Nephron progenitor cell (in vitro differentiated cells): ENCODE measurements around the gene KCNIP1.
"Not testable (repeated sequence)": the region's sequence is repeated elsewhere in the genome, so short reads cannot be mapped to it uniquely, and the experiment has no call there.

Experiments
- DNase-seq: peaks from one replicate; pipeline ENCODE4 v3.0.0; 2021
- H3K27ac Mint-ChIP-seq: 2 replicates; pipeline ENCODE4 v1.8.0; 2021; ENCODE audit warnings: mild to moderate bottlenecking, moderate library complexity, mixed read lengths
- H3K27me3 Mint-ChIP-seq: 2 replicates; pipeline ENCODE4 v1.8.0; 2021; ENCODE audit warnings: mild to moderate bottlenecking, low read depth, mixed read lengths; ENCODE audit not compliant: poor library complexity
- H3K36me3 Mint-ChIP-seq: 2 replicates; pipeline ENCODE4 v1.8.0; 2021; ENCODE audit warnings: low read depth, mixed read lengths
- H3K4me1 Mint-ChIP-seq: 2 replicates; pipeline ENCODE4 v1.8.0; 2021; ENCODE audit warnings: mixed read lengths
- H3K4me3 Mint-ChIP-seq: 2 replicates; pipeline ENCODE4 v1.8.0; 2021; ENCODE audit warnings: mild to moderate bottlenecking, moderate library complexity, mixed read lengths
- H3K9me3 Mint-ChIP-seq: 2 replicates; pipeline ENCODE4 v1.8.0; 2021; ENCODE audit warnings: mild to moderate bottlenecking, moderate library complexity, mixed read lengths
- TF ChIP-seq, protein P1 (sequence below): fragments of 200-600 bp; sonication (generic); IDR thresholded peaks from 2 replicates; pipeline ENCODE4 v1.5.0; 2021; ENCODE audit warnings: antibody characterized with exemption

KCNIP1 gene

DNA sequence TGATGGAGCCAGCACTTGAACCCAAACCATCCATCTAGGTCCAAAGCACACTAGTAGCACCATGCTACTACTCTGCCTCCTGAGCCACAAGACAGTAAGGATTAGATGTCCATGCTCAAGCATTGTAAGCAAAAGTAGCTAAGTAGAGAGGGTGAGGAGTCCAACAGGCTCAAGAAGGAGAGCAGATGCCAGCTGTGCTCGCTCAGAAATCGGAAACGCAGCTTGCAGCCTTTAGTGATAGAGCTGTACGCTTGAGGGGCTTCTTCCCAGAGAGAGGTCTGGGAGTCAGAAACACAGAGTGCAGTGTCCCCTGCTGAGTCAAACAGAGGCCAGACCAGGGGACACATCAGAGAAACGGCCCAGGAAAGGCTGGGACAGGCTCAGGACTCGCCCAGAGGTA is 247.0 kb downstream of the KCNIP1 start:
- TF ChIP-seq, protein P1, sequence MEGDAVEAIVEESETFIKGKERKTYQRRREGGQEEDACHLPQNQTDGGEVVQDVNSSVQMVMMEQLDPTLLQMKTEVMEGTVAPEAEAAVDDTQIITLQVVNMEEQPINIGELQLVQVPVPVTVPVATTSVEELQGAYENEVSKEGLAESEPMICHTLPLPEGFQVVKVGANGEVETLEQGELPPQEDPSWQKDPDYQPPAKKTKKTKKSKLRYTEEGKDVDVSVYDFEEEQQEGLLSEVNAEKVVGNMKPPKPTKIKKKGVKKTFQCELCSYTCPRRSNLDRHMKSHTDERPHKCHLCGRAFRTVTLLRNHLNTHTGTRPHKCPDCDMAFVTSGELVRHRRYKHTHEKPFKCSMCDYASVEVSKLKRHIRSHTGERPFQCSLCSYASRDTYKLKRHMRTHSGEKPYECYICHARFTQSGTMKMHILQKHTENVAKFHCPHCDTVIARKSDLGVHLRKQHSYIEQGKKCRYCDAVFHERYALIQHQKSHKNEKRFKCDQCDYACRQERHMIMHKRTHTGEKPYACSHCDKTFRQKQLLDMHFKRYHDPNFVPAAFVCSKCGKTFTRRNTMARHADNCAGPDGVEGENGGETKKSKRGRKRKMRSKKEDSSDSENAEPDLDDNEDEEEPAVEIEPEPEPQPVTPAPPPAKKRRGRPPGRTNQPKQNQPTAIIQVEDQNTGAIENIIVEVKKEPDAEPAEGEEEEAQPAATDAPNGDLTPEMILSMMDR: no peak
- Mint-ChIP-seq H3K9me3 (no peaks in the 10 kb centered on the region), H3K4me1 (peaks cover 20% of the 10 kb centered on the region), H3K27me3 (peaks cover 8% of the 10 kb centered on the region), H3K4me3 (no peak overlapping the region), H3K36me3 (no peaks in the 10 kb centered on the region), H3K27ac (peak overlapping the region; percentile 30)
- no peak for DNase-seq

DNA sequence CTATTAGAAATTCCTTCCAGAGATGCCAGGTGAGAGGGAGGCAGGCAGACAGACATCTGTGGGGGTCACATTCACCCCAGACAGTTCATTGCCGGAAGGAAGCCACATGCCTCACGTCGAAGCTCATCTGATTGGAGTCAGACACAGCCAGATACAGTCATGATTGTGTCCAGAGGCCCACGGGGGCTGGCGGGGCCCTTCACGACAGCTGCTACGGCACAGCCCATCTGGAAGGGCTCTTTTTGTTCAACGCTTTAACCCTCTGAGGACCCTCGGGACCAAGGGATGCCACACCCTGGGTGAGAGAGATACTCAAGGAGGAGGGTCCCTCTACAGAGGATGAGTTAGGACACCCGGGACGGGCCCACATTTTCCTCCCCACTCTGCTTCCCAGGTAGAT is 247.8 kb downstream of the KCNIP1 start:
- no peak for DNase-seq

DNA sequence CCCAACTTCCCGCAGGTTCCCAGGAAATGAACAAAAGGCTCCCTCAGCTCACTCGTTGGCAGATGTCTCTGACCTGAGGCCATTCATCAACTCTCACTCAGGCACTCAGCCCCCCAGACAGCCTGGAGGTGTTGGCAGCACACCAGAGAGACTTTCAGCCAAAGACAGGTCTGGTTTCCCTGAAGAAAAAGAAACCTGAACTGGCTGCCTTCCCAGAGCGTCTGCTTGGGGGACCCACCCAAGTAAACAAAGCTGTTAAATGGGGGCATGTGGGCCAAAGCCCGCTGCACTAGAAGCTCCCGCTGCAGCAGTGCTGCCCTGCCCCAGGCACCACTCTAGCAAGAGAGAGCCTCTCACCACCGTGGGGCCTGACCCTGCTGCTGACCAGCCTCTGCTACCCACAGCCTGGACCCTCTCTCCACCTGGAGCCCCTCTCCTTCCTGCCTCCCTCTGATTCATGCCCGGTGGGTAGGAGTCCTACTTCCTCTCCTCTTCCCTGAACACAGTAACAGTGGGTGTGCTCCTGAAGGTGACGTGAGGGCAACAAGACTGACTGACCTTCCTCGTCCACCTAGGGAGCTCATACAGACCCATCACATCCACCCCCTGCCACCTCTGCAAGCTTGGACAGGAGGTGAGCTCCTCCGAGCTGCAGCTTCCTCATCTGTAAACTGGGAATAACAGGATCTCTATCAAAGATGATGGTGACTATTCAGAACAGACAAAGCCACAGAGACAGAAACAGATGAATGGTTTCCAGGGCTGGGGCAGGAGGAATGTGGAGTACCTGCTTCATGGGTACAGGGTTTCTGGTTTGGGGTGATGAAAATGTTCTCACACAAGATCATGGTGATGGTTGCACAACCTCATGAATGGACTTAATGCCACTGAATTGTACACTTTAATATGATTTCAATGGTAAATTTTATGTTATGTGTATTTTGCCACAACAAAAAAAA is 248.7 kb downstream of the KCNIP1 start:
- H3K4me3 Mint-ChIP-seq: no peak overlapping the region

More for the DNA sequence above, 247.8 kb downstream of the KCNIP1 start:
- H3K27ac Mint-ChIP-seq: no peak overlapping the region
- H3K4me1 Mint-ChIP-seq: peaks cover 15% of the 10 kb centered on the region
- peaks cover 5% of the 10 kb centered on the region for H3K27me3 Mint-ChIP-seq
- H3K9me3 Mint-ChIP-seq: no peaks in the 10 kb centered on the region
- TF ChIP-seq, protein P1: no peak
- no peaks in the 10 kb centered on the region for H3K36me3 Mint-ChIP-seq
- H3K4me3 Mint-ChIP-seq: no peak overlapping the region

DNA sequence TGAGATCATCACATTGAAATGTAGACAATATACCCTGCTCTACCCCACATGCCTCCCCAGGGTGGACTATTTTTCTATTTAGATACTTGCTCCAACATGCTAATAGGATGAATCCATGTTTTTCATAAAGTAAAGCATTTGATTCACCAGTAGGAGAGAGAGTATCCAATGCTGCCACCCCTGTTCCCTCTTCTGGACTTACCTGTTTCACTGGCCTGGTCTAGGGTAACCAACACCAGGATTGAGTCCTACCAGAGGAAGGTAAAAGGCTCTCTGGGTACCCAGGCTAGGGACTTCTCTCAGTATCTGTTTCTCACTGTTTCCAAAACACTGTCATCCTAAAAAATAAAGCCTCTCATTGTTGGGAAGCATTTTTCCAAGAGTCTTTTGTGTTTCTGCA is 249.5 kb downstream of the KCNIP1 start:
- TF ChIP-seq, protein P1: no peak
- Mint-ChIP-seq H3K4me1 (peaks cover 11% of the 10 kb centered on the region), H3K4me3 (no peak overlapping the region), H3K27ac (no peak overlapping the region), H3K27me3 (peaks cover 5% of the 10 kb centered on the region), H3K9me3 (no peaks in the 10 kb centered on the region), H3K36me3 (no peaks in the 10 kb centered on the region)
- no peak for DNase-seq

More for the DNA sequence above, 248.7 kb downstream of the KCNIP1 start:
- Mint-ChIP-seq H3K27me3 (peaks cover 5% of the 10 kb centered on the region), H3K27ac (no peak overlapping the region), H3K4me1 (peaks cover 11% of the 10 kb centered on the region), H3K36me3 (no peaks in the 10 kb centered on the region), H3K9me3 (no peaks in the 10 kb centered on the region)
- no peak for DNase-seq
- TF ChIP-seq, protein P1: no peak

DNA sequence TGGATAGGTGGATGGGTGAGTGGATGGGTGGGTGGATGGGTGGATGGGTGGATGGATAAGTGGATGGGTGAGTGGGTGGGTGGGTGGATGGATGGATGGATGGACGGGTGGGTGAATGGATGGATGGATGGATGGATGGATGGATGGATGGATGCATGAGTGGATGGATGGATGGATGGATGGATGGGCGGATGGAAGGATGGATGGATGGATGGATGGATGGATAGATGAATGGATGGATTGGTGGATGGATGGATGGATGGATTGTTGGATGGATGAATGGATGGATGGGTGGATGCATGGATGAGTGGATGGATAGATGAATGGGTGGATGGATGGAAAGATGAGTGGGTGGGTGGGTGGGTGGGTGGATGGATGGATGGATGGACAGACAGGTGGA is 250.7 kb downstream of the KCNIP1 start:
- not testable (repeated sequence) for H3K9me3 Mint-ChIP-seq, H3K27me3 Mint-ChIP-seq, DNase-seq

DNA sequence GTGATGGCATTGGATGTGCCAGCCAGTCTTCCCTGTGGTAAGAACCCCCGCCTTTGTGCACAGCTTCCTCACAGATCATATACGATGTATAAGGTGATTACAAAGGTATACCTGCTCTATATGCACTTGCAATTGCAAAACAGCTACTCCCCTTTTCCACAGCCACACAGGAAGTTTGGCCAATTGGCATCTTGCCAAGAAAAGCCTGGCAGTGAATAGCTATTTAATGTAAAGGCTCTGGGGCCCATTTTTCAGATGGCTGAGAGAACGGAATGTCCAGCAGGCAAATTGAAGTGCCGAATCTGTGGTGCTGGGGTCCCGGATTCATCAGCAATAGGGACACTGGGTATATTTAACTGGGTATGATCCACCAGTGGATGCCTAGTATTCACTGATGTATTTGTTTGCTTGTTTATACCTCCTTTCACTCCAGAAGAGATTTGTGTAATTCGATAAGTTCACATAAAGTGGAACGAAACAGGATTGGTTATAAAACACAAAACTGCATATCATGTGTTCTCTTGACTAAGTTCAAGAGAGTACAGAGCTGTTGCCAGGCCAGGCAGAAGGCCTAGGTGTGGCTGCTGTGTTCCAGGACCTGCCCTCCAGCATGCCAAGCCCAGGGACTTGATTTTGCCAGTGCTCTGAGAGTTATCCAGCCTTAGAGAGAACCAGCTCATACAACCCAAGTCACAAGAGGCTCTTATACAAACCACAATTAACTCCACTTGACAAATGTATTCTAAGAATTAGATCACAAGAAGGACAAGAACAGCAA is 252.0 kb downstream of the KCNIP1 start:
- Mint-ChIP-seq H3K27me3 (peaks cover 3% of the 10 kb centered on the region), H3K36me3 (no peaks in the 10 kb centered on the region), H3K9me3 (no peaks in the 10 kb centered on the region), H3K27ac (no peak overlapping the region), H3K4me1 (peaks cover 18% of the 10 kb centered on the region), H3K4me3 (no peak overlapping the region)
- TF ChIP-seq, protein P1: no peak
- DNase-seq: no peak

More for the DNA sequence above, 250.7 kb downstream of the KCNIP1 start:
- not testable (repeated sequence) for H3K36me3 Mint-ChIP-seq, H3K27ac Mint-ChIP-seq, H3K4me3 Mint-ChIP-seq, H3K4me1 Mint-ChIP-seq
